ENCODE results near the gene CIB4.

DNA sequence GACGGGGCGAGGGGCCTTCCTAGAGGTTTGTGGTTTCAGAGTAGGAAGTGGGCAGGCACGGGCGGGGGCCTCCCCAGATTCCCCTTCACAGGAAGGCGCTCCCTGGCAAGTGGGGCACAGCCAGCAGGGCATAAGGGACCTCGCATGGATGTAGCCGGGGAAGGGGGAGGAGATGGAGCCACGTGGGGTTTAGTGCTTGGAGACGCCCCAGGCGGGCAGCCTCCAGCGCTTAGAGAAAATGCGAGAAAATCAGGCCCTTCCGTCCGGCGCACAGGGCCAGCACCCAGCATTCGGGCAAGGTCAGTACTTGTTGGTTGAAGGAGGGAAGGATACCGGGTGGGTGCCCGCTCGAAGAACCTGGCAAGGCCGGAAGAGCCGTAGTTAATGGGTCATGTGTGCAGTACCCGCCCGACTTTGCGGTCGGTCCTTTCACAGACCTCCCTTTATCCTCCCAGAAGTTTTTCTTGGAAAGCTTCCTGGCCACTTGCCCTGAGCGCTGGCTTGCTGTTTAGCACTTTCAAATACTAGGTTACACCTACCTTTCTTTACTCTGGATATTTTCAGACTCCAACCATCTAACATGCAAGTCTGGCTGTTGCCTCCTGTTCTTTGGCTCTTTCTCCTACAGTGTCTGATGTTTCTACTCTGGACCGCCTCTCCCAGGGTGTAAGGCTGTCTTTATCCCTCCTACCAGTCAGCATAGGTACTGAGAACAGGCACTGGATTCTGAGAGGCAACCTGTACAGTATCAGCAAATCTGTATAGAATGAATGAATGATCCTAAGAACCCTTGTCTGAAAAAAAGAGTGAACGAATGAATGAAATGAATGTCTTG, 78.1 kb downstream of the CIB4 start:
- TF ChIP-seq ETV6 (IDR thresholded peaks at IDR 0.05; ENCODE audit: borderline replicate concordance in 1 of 2, low read depth in 2 of 2, low read length in 1 of 2) (no peak), ETV6 (CRISPR knock-in tag; IDR thresholded peaks at IDR 0.05; ENCODE audit: borderline replicate concordance) (no peak), ZSCAN29 (IDR thresholded peaks at IDR 0.05) (no peak), TAF1 (IDR thresholded peaks at IDR 0.05; ENCODE audit: control insufficient read depth, extremely low read depth, insufficient read depth, low read length, severe bottlenecking) (no peak), CTCF (IDR thresholded peaks at IDR 0.05 in 2 of 3, conservative IDR thresholded peaks at IDR 0.05 in 1 of 3; ENCODE audit: insufficient read depth in 2 of 3, low read depth in 1 of 3, low read length in 3 of 3) (no peak), HDAC2 (IDR thresholded peaks at IDR 0.05) (no peak), ILF3 (IDR thresholded peaks at IDR 0.05; ENCODE audit: borderline replicate concordance) (no peak), FOS (IDR thresholded peaks at IDR 0.05; ENCODE audit: extremely low read depth, insufficient read length) (no peak), SMC3 (conservative IDR thresholded peaks at IDR 0.05; ENCODE audit: insufficient read depth, low read depth, low read length) (no peak), SAFB (IDR thresholded peaks at IDR 0.05; ENCODE audit: borderline replicate concordance, low read depth, low read length) (no peak), SP1 (CRISPR knock-in tag; IDR thresholded peaks at IDR 0.05) (no peak)
- TF ChIP-seq, protein P1, sequence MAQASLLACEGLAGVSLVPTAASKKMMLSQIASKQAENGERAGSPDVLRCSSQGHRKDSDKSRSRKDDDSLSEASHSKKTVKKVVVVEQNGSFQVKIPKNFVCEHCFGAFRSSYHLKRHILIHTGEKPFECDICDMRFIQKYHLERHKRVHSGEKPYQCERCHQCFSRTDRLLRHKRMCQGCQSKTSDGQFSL (CRISPR knock-in tag; IDR thresholded peaks at IDR 0.05): no peak
- TF ChIP-seq, protein P1 (tag; IDR thresholded peaks at IDR 0.05): no peak
